ENCODE data around the gene EYS.

EYS gene

GRCh38 chr6:64811119-64811518 is 895.9 kb downstream of the EYS start:
- no peak for TF ChIP-seq CTCF (IDR thresholded peaks at IDR 0.05; ENCODE audit: control insufficient read depth, extremely low read depth, insufficient read depth)
- no peak for DNase-seq (ENCODE audit: low read depth)
- no peak overlapping the region for H3K4me3 ChIP-seq (ENCODE audit: low read depth, low read length)

- TF ChIP-seq CTCF (IDR thresholded peaks at IDR 0.05; ENCODE audit: control insufficient read depth, extremely low read depth, insufficient read depth) = no peak
- H3K4me3 ChIP-seq (ENCODE audit: low read depth, low read length) = no peak overlapping the region
- no peak for DNase-seq (ENCODE audit: low read depth)
Measured at GRCh38 chr6:64807785-64808184, 899.2 kb downstream of the EYS start.

- no peak overlapping the region for H3K4me3 ChIP-seq (ENCODE audit: low read depth, low read length)
- no peak for DNase-seq (ENCODE audit: low read depth)
- TF ChIP-seq CTCF (IDR thresholded peaks at IDR 0.05; ENCODE audit: control insufficient read depth, extremely low read depth, insufficient read depth) = no peak
Measured at GRCh38 chr6:64803470-64804166, 903.4 kb downstream of the EYS start.

- no peak for DNase-seq (ENCODE audit: low read depth)
- no peak for TF ChIP-seq CTCF (IDR thresholded peaks at IDR 0.05; ENCODE audit: control insufficient read depth, extremely low read depth, insufficient read depth)
- no peak overlapping the region for H3K4me3 ChIP-seq (ENCODE audit: low read depth, low read length)
Measured at GRCh38 chr6:64792534-64792933, 914.5 kb downstream of the EYS start.

- no peak overlapping the region for H3K4me3 ChIP-seq (ENCODE audit: low read depth, low read length)
- TF ChIP-seq CTCF (IDR thresholded peaks at IDR 0.05; ENCODE audit: control insufficient read depth, extremely low read depth, insufficient read depth) = no peak
- DNase-seq (ENCODE audit: low read depth) = no peak
Measured at GRCh38 chr6:64789476-64789875, 917.5 kb downstream of the EYS start.

GRCh38 chr6:64786736-64787135 is 920.3 kb downstream of the EYS start:
- no peak for TF ChIP-seq CTCF (IDR thresholded peaks at IDR 0.05; ENCODE audit: control insufficient read depth, extremely low read depth, insufficient read depth)
- no peak overlapping the region for H3K4me3 ChIP-seq (ENCODE audit: low read depth, low read length)
- DNase-seq (ENCODE audit: low read depth) = no peak

GRCh38 chr6:64782877-64783276 is 924.1 kb downstream of the EYS start:
- no peak for TF ChIP-seq CTCF (IDR thresholded peaks at IDR 0.05; ENCODE audit: control insufficient read depth, extremely low read depth, insufficient read depth)
- no peak for DNase-seq (ENCODE audit: low read depth)

More at GRCh38 chr6:64782877-64783276, 924.1 kb downstream of the EYS start:
- H3K4me3 ChIP-seq (ENCODE audit: low read depth, low read length) = no peak overlapping the region

All from LNCaP clone FGC (cell line).